GM12864 (cell line): ENCODE measurements around the gene AP4B1.

Source experiments
- DNase-seq: peaks from one replicate; pipeline ENCODE4 v3.0.0-alpha.2; 2011; ENCODE audit warnings: low read depth
- H3K4me3 ChIP-seq: 2 replicates; pipeline ENCODE4 v1.5.1; 2011; ENCODE audit warnings: mild to moderate bottlenecking, low read depth, low read length, control low read depth
- TF ChIP-seq, protein P1 (sequence below): IDR thresholded peaks from 2 replicates; pipeline ENCODE4 v1.5.1; 2011; ENCODE audit warnings: low read depth, mild to moderate bottlenecking, moderate library complexity, low read length, control low read depth, inconsistent platforms; ENCODE audit errors: missing control alignments

AP4B1 gene

DNA sequence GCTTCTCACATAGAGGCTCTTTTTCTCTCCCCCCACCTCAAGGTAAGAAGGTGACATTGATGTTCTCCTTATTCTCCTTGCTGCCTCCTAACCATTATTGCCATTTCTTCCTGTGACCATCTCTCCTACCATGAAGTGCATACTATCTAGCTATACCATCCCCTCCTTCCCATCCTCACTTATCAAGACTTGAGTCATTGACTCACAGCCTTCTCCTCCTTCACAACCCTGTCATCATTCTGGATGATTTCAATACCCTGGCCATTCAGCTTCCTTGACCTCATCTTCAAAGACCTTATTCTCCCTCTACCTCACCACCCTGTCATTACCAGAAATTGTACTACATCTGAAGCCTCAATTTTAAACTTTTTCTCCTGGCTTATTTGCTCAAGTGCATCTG, 13.6 kb upstream of the AP4B1 start:
- TF ChIP-seq, protein P1, sequence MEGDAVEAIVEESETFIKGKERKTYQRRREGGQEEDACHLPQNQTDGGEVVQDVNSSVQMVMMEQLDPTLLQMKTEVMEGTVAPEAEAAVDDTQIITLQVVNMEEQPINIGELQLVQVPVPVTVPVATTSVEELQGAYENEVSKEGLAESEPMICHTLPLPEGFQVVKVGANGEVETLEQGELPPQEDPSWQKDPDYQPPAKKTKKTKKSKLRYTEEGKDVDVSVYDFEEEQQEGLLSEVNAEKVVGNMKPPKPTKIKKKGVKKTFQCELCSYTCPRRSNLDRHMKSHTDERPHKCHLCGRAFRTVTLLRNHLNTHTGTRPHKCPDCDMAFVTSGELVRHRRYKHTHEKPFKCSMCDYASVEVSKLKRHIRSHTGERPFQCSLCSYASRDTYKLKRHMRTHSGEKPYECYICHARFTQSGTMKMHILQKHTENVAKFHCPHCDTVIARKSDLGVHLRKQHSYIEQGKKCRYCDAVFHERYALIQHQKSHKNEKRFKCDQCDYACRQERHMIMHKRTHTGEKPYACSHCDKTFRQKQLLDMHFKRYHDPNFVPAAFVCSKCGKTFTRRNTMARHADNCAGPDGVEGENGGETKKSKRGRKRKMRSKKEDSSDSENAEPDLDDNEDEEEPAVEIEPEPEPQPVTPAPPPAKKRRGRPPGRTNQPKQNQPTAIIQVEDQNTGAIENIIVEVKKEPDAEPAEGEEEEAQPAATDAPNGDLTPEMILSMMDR = no peak
- no peak for DNase-seq
- H3K4me3 ChIP-seq = no peak overlapping the region

DNA sequence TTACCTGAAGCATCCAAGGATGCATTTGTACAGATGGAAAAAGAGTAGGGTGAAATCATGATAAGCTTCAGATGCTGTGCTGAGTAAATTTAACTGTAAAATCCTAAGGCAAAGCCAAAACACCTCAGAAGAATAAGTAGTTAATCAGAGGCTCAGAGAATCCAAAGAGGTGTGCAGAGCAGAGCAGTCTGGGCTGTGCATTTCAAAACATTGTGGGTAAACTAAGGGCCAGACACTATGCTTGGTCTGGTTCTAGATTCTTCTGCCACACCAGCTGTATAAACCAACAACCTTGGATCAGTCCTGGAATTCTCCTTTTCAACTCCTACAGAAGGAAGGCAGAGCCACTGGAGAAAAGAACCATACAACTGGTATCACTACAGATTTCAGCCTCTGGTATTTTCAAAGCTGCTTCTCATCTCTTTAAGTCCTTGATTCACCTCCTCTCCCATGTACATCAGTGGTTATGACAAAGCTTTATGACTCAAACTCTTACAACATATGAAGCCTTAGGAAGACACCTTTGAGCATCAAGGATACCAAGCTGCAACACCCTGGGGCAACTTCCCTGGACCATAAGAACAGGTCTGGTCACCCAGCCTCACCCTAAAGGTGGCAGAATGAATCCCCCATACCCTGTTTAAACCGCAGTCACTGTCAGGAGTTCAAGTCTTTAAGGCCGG, 12.9 kb upstream of the AP4B1 start:
- no peak for DNase-seq
- no peak overlapping the region for H3K4me3 ChIP-seq
- TF ChIP-seq, protein P1 = no peak

DNA sequence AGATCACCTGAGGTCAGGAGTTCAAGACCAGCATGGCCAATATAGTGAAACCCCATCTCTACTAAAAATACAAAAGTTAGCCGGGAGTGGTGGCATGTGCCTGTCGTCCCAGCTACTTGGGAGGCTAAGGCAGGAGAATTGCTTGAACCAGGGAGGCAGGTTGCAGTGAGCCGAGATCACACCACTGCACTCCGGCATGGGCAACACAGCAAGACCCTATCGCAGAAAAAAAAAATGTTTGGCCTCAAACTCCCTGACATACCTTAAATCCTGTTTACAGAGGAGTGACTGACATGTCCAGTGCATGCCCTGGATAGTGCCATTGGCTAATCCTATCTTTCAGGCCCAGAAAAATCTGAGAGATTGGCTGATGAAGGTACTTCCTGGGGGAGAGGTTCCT, 12.4 kb upstream of the AP4B1 start:
- DNase-seq = no peak
- TF ChIP-seq, protein P1 = no peak
- no peak overlapping the region for H3K4me3 ChIP-seq

DNA sequence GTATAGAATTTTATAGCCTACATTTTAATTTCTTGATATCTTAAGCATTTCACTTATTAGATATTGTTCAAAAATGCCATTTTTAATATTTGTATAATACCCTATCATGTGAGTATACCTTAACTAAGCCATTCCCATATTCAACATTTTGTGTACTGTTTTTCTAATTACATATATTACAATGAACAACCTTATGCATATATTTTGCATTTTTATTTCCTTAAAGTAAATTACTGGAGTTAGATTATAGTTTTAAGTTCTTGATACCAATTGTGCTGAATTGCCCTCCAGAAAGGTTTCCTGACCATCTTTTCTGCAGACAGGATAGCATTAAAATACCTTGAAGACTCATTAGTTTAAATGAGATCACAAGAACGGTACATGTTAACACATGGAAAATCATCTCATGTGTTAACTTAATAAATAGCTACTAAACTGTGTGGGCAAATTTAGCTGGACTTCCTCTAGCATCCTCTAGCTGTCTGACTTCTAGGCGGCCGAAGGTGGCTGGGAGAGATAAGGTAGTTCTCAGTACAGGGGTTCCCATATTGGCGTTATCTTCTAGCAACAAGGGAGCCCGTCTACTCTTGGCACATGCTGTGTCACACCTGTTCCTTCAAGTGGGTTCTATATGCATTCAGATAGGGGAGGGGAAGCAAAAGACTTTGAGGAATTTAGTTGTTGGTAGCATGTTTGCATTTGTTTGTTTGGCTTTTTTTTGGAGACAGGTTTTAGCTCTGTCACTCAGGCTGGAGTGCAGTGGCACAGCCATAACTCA, 9.5 kb upstream of the AP4B1 start:
- DNase-seq = no peak
- H3K4me3 ChIP-seq = no peak overlapping the region
- TF ChIP-seq, protein P1 = no peak

DNA sequence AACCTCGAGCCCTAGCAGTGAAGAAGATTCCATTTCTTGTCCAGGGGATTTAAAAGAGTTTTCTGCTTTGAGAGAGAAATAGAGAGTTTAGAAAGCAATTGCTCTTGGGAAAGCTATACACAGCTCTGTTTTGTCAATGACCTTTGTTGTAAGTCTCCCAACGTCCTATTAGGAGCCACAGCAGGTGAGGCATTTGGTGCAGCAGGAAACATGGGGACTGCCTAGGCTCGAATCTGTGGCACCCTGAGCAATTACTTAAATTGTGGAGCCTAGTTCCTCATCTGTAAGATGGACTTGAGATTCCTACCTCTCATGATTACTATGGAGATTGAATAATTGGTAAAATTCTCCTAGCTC, 8.7 kb upstream of the AP4B1 start:
- no peak for DNase-seq
- H3K4me3 ChIP-seq = no peak overlapping the region
- TF ChIP-seq, protein P1 = no peak

DNA sequence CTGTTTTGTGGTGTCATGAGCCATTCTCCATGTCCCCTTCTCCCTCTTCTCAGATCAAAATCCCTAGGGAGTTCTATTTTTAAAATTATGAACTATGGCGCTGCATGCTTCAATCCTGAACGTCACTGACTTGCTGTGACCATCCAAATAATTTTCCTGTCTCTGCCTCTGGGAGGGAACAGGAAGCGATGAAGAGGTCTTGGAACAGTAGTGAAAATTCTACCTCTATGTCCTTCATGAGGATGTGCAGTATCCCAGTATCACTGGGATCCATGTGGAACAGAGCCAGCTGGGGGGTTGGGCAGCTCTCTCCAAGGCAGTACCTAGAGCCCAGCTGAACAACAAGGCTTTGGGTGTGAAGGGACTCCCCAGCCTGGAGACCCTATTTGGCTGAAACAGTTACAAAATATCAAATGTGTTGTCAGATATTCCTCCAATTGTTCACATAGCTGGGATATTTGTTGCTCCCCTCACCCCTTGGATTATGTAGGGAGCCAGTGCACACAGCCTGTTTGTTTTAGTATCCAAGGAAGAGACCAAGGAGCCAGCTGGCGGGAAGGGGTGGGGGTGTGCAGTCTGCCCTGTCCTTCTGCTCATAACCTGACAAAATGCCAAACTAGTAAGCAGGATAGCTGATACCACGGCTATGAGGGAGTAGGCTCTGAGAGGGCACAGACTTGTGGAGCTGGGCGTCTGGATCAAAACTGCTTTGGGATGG, 8.2 kb upstream of the AP4B1 start:
- H3K4me3 ChIP-seq = no peak overlapping the region
- DNase-seq = no peak
- TF ChIP-seq, protein P1 = no peak
